ENCODE results near the gene UEVLD.

- TF ChIP-seq CTCF (IDR thresholded peaks at IDR 0.05): no peak
- no peak for TF ChIP-seq POLR2A (IDR thresholded peaks at IDR 0.05)
Observed at GRCh38 chr11:18566406-18566805, 22.1 kb downstream of the UEVLD start.
